Measurements from ENCODE around the gene SULF2.

Gene SULF2

DNA sequence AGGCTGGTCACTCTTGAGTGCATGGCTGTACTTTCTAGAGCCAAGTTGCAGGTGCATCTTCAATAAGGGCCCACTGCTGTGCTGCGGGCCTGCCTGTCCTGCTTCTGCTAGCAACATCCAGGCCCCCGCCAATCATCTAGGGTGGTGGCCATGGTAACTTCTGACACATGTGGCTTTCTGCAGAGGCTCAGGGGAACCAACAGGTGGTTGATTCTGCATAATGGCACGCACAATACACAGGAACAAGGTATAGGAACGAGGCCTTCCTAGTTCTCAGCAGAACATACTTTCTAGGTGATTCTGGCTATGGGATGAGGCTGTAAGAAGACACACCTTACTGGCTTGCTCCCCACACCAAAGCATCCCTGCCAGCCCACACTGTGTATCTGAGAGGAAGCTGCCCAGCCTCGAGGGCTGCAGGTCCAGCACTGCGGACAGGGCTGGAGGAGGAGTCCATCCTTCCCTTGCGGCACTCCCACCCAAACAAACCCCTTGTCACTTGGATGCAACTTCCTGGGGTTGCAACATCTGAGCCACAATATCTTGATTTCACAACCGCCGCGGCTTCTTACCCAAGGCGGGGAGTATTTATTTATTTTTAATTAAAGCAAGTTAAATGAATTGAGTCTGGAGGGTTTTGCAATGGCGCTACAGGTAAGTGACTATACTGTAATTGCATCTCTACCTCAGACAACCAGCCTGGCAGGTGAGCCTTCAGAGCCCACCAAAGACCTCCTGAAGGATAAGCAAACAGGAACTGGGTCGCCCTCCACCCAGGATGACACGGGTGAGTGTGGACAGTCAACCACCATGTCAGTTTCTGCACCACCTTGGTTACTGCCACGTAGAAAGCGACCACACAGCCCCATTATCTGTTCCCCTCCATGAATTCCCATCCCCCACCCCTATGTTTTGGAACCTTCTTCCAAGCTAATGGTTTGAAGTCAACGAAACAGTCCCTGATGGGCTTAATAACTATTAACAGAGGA lies 49.6 kb downstream of the SULF2 start:
- peak; percentile 68 for DNase-seq

- no peak for DNase-seq
Observed at GRCh38 chr20:47734870-47735269, 50.4 kb downstream of the SULF2 start.

DNA sequence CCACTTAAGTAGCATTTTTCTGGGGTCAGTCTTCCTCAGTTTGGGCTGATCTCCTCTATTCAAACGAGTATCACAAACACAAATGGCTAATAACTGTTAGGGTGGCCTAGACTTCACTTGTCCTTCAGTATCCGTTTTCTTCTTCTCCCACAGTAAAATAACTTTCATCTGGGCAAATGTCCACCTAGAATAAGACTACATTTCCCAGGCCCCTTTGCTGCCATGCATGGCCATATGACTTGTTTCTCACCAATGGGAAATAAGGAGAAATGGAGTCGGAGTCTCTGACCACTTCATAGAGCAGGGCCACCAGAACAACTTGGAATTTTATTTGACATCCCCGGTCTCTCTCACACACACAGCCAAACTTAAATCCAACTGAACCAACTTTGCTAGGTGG lies 51.4 kb downstream of the SULF2 start:
- no peak for DNase-seq

GRCh38 chr20:47730744-47731143 lies 54.5 kb downstream of the SULF2 start:
- no peak for DNase-seq

DNA sequence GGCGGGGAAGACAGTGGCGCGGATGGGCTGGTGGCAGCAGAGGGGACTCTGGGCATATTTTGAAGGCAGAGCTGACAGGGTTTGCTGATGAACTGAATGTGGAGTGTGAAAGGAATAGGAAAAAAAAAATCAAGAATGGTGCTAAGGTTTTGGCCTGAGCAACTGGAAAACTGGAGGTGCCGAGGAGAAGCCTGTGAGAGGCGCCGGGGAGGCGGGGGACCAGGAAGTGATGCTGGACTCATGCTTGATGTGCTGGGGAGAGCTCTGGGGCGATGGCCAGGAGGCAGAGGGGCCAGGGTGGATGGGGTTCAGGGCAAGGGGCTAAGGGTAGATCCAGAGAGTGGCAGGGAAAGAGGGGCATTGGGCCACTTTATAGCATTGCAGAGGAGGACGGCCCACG lies 55.8 kb downstream of the SULF2 start:
- no peak for DNase-seq

GRCh38 chr20:47727909-47728361 lies 57.3 kb downstream of the SULF2 start:
- DNase-seq = no peak

DNA sequence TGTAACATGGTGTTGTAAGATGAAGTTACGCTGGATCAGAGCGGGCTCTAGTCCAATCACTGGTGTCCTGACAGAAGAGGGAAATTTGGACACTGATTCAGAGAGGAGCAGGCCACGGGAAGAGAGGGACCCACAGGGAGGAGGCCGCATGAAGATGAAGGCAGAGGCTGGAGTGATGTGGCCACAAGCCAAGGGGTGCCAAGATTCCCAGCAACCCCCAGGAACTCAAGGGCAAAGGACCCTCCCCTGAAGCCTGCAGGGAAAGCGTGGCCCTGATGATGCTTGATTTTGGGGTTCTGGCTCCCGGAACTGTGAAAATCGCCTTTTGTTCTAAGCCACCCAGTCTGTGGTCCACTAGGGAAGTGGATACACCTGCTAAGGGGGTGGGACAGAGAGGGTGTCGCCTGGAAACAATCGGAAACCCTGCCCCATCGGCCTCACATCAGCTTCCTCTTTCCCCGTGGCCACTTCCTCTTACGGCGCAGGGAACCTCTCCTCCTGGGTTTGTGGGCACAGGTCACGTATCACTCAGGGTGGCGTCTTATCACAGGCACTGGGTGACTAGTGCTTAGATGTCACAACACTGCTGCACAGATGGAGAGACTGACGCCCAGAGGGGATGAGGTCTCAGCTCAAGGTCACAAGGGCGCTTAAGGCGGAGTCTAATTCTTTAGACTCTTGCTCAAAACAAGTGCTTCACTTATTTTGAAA lies 58.0 kb downstream of the SULF2 start:
- peak; percentile 92 for DNase-seq

- DNase-seq = no peak
Observed at GRCh38 chr20:47726632-47727031, 58.6 kb downstream of the SULF2 start.

DNA sequence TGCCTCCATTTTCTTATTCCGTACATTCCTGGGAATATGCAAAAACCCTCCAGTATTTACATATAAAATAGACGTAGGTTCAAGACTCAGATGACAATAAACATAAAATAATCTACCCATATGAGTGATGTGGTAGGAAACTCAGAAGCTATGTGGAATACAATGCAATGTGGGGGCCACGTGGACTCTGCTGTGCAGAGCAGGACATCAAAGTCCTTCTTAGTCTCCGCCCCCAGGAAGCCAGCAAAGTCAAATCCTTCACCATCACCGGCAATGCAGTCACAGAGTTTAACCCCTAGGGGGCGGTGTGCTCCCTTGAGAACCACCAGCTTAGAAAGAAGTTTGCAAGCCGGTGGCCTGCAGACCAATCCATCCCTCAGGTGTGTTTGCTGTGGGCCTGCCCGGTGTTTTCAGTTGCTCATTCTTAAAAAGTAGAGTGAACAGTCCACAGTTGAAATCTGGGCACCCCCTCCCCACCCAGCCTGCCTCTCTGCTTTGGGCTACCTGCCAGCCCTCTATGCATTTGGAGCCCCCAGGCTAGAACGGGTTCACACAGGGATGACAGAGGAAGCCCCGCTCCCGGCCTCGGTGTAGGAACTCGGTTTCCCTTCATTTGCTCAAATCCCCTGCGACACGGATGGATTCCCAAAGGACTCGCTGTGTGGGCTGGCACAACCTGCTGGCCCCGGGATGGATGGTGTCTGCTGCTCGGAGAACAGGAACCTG lies 59.9 kb downstream of the SULF2 start:
- peak; percentile 89 for DNase-seq

- DNase-seq = no peak
Observed at GRCh38 chr20:47724910-47725247, 60.4 kb downstream of the SULF2 start.

DNA sequence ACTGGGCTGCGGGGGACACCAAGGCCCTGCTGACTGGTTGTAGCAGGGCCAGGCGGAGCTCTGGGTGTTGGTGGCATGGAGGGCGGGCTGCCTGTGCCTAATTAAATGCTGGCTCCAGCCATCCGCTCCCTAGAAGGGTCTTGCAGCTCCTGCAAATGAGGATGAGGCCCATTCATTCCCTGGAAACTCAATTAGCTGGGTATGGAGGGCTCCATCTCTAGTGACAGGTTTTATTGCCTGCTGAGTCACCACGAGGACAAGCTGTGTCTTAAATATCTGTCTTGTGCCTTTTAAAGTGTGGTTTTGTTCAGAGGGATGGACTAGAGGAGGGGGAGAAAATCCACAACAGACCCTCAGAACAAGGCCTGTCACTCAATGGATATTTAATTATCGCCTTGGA lies 60.9 kb downstream of the SULF2 start:
- no peak for DNase-seq

DNA sequence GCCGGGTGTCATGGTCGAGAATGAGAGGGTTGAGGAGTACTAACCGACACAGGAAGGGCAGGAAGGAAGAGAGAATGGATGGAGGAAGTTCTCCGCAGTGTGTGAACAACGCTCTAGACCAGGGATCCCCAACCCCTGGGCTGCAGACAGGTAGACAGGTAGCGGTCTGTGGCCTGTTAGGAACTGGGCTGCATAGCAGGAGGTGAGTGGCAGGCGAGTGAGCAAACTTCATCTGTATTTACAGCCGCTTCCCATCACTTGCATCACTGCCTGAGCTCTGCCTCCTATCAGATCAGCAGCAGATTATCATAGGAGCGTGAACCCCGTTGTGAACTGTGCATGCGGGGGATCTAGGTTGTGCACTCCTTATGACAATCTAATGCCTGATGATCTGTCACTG lies 62.0 kb downstream of the SULF2 start:
- DNase-seq = no peak

GRCh38 chr20:47720636-47721427 lies 64.4 kb downstream of the SULF2 start:
- no peak for DNase-seq

- no peak for DNase-seq
Observed at GRCh38 chr20:47719625-47720024, 65.7 kb downstream of the SULF2 start.

DNA sequence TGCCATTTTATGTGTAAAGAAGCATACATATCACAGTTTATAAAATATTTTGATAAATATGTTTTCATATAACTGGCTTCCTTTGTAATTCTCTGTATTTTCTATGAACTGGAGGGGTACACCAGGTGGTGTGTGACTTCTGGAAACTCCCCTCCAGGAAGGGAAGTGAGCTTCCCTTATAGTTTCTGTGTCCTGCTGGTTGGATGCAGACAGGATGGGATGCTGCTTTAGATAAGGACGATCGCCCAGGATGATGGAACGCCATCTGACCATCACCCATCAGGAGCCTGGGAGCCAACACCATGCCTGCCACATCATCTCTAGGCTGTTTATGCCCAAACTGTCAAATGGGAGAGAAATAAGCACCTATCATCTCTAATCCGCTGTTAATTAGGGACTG lies 66.1 kb downstream of the SULF2 start:
- no peak for DNase-seq

- no peak for DNase-seq
Observed at GRCh38 chr20:47718398-47718797, 66.9 kb downstream of the SULF2 start.

GRCh38 chr20:47717421-47717820 lies 67.9 kb downstream of the SULF2 start:
- no peak for DNase-seq

DNA sequence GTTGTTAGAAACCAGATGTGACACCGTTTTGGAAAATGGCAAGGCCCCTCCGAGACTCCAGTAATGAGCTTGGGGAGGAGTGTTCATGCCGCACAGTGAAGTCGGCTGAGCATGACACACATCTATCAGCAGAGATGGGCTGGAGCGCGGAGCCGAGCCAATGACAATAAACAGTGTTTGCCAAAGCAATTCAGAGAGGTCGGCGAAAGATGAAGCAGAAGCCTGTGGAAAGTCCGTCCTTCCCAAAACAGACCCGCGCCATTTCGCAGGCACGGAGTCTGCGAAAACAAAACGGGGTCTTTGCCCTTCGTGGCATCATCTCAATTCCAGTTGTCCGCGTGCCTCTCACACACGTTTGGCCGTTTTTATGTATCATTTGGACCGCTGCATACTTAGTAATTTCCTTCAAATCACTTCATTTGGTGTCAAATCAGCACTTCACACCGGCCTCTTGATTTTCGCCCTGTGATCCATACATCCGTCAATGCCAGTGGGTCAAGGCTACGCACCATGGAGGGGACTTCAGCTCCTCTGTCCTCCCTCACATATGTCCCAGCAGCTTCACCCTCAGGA lies 71.3 kb downstream of the SULF2 start:
- DNase-seq = no peak

DNA sequence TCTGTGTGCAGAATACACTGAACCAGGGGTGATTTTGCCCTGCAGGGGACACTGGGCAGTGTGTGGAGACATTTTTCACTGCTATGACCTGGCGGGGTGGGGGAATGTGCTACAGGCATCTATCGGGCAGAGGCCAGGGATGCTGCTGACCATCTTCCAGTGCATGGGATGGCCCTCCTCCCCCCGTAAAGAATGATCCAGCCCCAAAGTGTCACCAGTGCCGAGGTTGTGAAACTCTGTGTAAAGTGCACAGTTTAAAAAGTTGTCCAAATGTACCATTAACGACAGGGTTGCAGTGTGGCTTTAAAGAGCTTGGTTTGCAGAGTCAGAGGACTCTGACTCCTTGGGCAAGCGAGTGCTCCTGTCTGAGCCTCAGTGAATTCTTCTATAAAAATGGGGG lies 72.1 kb downstream of the SULF2 start:
- no peak for DNase-seq

GRCh38 chr20:47711046-47711752 lies 74.1 kb downstream of the SULF2 start:
- DNase-seq = no peak

GRCh38 chr20:47710665-47711045 lies 74.6 kb downstream of the SULF2 start:
- DNase-seq = no peak

Measured in OCI-M1 (cell line).